GM13977 (cell line): ENCODE measurements around the gene PLET1.

Experiments
- DNase-seq: peaks from one replicate; pipeline ENCODE4 v3.0.0; 2012; ENCODE audit warnings: low spot score
- CTCF ChIP-seq: IDR thresholded peaks from 2 replicates; pipeline ENCODE4 v1.5.1; 2012; ENCODE audit warnings: mild to moderate bottlenecking, control low read depth; ENCODE audit not compliant: insufficient read depth; ENCODE audit errors: extremely low read depth, missing control alignments
- in situ Hi-C: fragments of 300-500 bp; cut with MboI; formaldehyde crosslinking; loops from one replicate; pipeline ENCODE4 v1.12.0; 2022; ENCODE audit warnings: low sequenced_read_pairs, low pct_unique_long_range_greater_than_20kb, mixed read lengths, inconsistent platforms; ENCODE audit not compliant: unreplicated experiment

Gene PLET1

GRCh38 chr11:112269139-112269538 is 8.5 kb upstream of the PLET1 start:
- in situ Hi-C loops, result no loop called here
- no peak for DNase-seq
- no peak for TF ChIP-seq CTCF

- TF ChIP-seq CTCF, result no peak
- DNase-seq, result no peak
- in situ Hi-C loops, result no loop called here
These were observed 7.7 kb upstream of the PLET1 start for GRCh38 chr11:112268406-112268805.

- DNase-seq, result no peak
- no peak for TF ChIP-seq CTCF
- in situ Hi-C loops, result no loop called here
These were observed 6.5 kb upstream of the PLET1 start for GRCh38 chr11:112267188-112267591.

- no peak for DNase-seq
- in situ Hi-C loops, result no loop called here
- no peak for TF ChIP-seq CTCF
These were observed 5.7 kb upstream of the PLET1 start for GRCh38 chr11:112266410-112266778.

GRCh38 chr11:112265659-112266409 is 5.2 kb upstream of the PLET1 start:
- in situ Hi-C loops, result no loop called here
- TF ChIP-seq CTCF, result no peak
- DNase-seq, result no peak

GRCh38 chr11:112255067-112255720 is 5.5 kb downstream of the PLET1 start:
- DNase-seq, result no peak
- no peak for TF ChIP-seq CTCF
- in situ Hi-C loops, result no loop called here
